Subcutaneous adipose tissue (tissue), 4 donors: ENCODE results near the gene ZNF487. TPM values are rescaled to one million over a fixed set of nuclear protein-coding genes. Genes with fewer than 3 reads are reported as not detected.

ENCODE experiments used
- CTCF ChIP-seq: fragments of 450-650 bp; IDR thresholded peaks from one replicate; pipeline ENCODE4 v1.5.1; 2016; ENCODE audit warnings: low read depth, mild to moderate bottlenecking, control low read depth, antibody characterized with exemption, moderate library complexity
- total RNA-seq, 4 donors: library from RNA; depleted of rRNA; stranded (reverse); fragments of >200 nt; gene quantifications; one replicate each; pipeline ENCODE4 v1.1.0, GENCODE V29; 2016

ZNF487 gene
- total RNA-seq, 4 donors from 2014 or later = 3.9 to 10.9 (median 7.9) TPM

GRCh38 chr10:43407576-43408330 lies 29.2 kb upstream of the ZNF487 start:
- TF ChIP-seq CTCF = no peak

GRCh38 chr10:43408331-43408709 lies 28.6 kb upstream of the ZNF487 start:
- TF ChIP-seq CTCF = no peak

GRCh38 chr10:43408710-43409384 lies 28.1 kb upstream of the ZNF487 start, which contains the start of gene HNRNPF:
Gene HNRNPF, minus strand, starts transcription at chr10:43409186. Its CDS starts 21,302 bp downstream, at chr10:43387884.
- TF ChIP-seq CTCF = no peak

- no peak for TF ChIP-seq CTCF
Observed at GRCh38 chr10:43409385-43410109, 27.4 kb upstream of the ZNF487 start.

- no peak for TF ChIP-seq CTCF
Observed at GRCh38 chr10:43410345-43410744, 26.6 kb upstream of the ZNF487 start.

GRCh38 chr10:43411536-43411935 lies 25.4 kb upstream of the ZNF487 start:
- TF ChIP-seq CTCF = no peak

- TF ChIP-seq CTCF = no peak
Observed at GRCh38 chr10:43415544-43415943, 21.4 kb upstream of the ZNF487 start.
